Astrocyte (in vitro differentiated cells and primary cell): ENCODE measurements around the gene ABCC4. TPM values are rescaled to one million over a fixed set of nuclear protein-coding genes. Genes with fewer than 3 reads are reported as not detected.

Experiments
- DNase-seq: peaks from one replicate; pipeline ENCODE4 v3.0.0-alpha.2; 2010; ENCODE audit warnings: low read depth
- FAIRE-seq: peaks from 2 replicates; lab custom pipeline; 2011; peaks lifted over from hg19 to GRCh38; lab: Jason Lieb, UNC
- H2AFZ ChIP-seq: 2 replicates; pipeline ENCODE4 v1.6.0; 2012; ENCODE audit warnings: low read depth, low read length, inconsistent platforms
- H3K27ac ChIP-seq: 2 replicates; pipeline ENCODE4 v1.5.1; 2011; ENCODE audit warnings: low read depth, low read length, inconsistent platforms
- H3K27me3 ChIP-seq: 2 replicates; pipeline ENCODE4 v1.6.0; 2011; ENCODE audit warnings: low read length, inconsistent platforms; ENCODE audit not compliant: insufficient read depth
- H3K36me3 ChIP-seq: 2 replicates; pipeline ENCODE4 v1.5.1; 2011; ENCODE audit warnings: low read length, inconsistent platforms; ENCODE audit not compliant: insufficient read depth
- H3K4me1 ChIP-seq: 2 replicates; pipeline ENCODE4 v1.5.1; 2011; ENCODE audit warnings: low read length, inconsistent platforms; ENCODE audit not compliant: insufficient read depth
- H3K4me2 ChIP-seq: 2 replicates; pipeline ENCODE4 v1.6.0; 2012; ENCODE audit warnings: low read length, inconsistent platforms
- H3K4me3 ChIP-seq: 2 replicates; pipeline ENCODE4 v1.5.1; 2011; ENCODE audit warnings: low read depth, mild to moderate bottlenecking, low read length, inconsistent platforms; ENCODE audit not compliant: insufficient read depth
- H3K79me2 ChIP-seq: 2 replicates; pipeline ENCODE4 v1.6.0; 2012; ENCODE audit warnings: mild to moderate bottlenecking, low read length, inconsistent platforms; ENCODE audit not compliant: insufficient read depth
- H3K9ac ChIP-seq: 2 replicates; pipeline ENCODE4 v1.6.0; 2012; ENCODE audit warnings: mild to moderate bottlenecking, low read length, inconsistent platforms
- H3K9me3 ChIP-seq: 2 replicates; pipeline ENCODE4 v1.5.1; 2012; ENCODE audit warnings: low read depth, mild to moderate bottlenecking, low read length, inconsistent platforms; ENCODE audit not compliant: insufficient read depth
- H4K20me1 ChIP-seq: 2 replicates; pipeline ENCODE4 v1.6.0; 2012; ENCODE audit warnings: low read length, inconsistent platforms; ENCODE audit not compliant: insufficient read depth
- H3K27ac Mint-ChIP-seq: one replicate; pipeline ENCODE4 v1.8.0; 2021; ENCODE audit warnings: mild to moderate bottlenecking, mixed read lengths; ENCODE audit not compliant: unreplicated experiment
- H3K27me3 Mint-ChIP-seq: one replicate; pipeline ENCODE4 v1.8.0; 2021; ENCODE audit warnings: low read depth, mixed read lengths; ENCODE audit not compliant: unreplicated experiment
- H3K36me3 Mint-ChIP-seq: one replicate; pipeline ENCODE4 v1.8.0; 2021; ENCODE audit warnings: low read depth, mixed read lengths; ENCODE audit not compliant: unreplicated experiment
- H3K4me1 Mint-ChIP-seq: one replicate; pipeline ENCODE4 v1.8.0; 2021; ENCODE audit warnings: low read depth, mixed read lengths; ENCODE audit not compliant: unreplicated experiment
- H3K4me3 Mint-ChIP-seq: one replicate; pipeline ENCODE4 v1.8.0; 2021; ENCODE audit warnings: mild to moderate bottlenecking, moderate library complexity, mixed read lengths; ENCODE audit not compliant: unreplicated experiment
- H3K9me3 Mint-ChIP-seq: one replicate; pipeline ENCODE4 v1.8.0; 2021; ENCODE audit warnings: mild to moderate bottlenecking, mixed read lengths; ENCODE audit not compliant: unreplicated experiment
- EZH2 ChIP-seq: IDR thresholded peaks from 2 replicates; pipeline ENCODE4 v1.6.1; 2012; ENCODE audit warnings: mild to moderate bottlenecking, low read length, inconsistent platforms; ENCODE audit not compliant: insufficient read depth
- total RNA-seq: library from RNA; stranded (reverse); gene quantifications from 2 replicates; pipeline ENCODE4 v1.2.1, GENCODE V29; 2021
- TF ChIP-seq, protein P1 (sequence below): IDR thresholded peaks from 2 replicates; pipeline ENCODE4 v1.5.1; 2011; ENCODE audit warnings: low read depth, mild to moderate bottlenecking, inconsistent platforms, low read length, moderate library complexity; ENCODE audit not compliant: insufficient read depth

The ABCC4 gene
- total RNA-seq, 1 donor from 2014 or later = 15.6 TPM

DNA sequence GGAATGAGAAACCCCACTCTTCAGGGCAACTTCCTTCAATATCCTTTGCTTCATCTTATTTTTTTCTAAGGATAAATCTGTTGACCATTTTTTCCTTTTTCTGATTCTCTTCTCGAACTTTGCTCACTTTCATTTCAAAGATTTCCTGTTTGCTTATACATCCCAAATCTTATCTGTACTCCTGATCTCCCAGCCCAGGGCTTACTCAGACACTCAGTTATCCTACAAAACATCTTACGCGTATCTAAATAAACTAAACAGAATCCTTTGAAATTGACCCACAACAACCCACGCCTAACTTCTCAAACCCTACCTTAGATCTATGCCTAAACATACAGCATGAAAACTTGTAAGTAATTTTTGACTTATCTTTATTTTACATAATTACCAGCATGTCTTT, 179.2 kb downstream of the ABCC4 start:
- Mint-ChIP-seq H3K4me3 (no peak overlapping the region), H3K36me3 (no peaks in the 10 kb centered on the region), H3K9me3 (no peaks in the 10 kb centered on the region), H3K4me1 (no peaks in the 10 kb centered on the region), H3K27me3 (no peaks in the 10 kb centered on the region), H3K27ac (no peak overlapping the region)
- no peak overlapping the region for H3K4me3 ChIP-seq
- no peaks in the 10 kb centered on the region for H3K79me2 ChIP-seq
- no peaks in the 10 kb centered on the region for H3K27me3 ChIP-seq
- no peaks in the 10 kb centered on the region for H4K20me1 ChIP-seq
- H3K27ac ChIP-seq = no peak overlapping the region
- FAIRE-seq = peak; percentile 43
- no peak overlapping the region for H3K9ac ChIP-seq
- H3K4me1 ChIP-seq = no peaks in the 10 kb centered on the region
- H3K36me3 ChIP-seq = no peaks in the 10 kb centered on the region
- no peaks in the 10 kb centered on the region for H3K9me3 ChIP-seq
- H2AFZ ChIP-seq = no peak overlapping the region
- DNase-seq = no peak
- H3K4me2 ChIP-seq = no peak overlapping the region
- no peak for TF ChIP-seq EZH2

DNA sequence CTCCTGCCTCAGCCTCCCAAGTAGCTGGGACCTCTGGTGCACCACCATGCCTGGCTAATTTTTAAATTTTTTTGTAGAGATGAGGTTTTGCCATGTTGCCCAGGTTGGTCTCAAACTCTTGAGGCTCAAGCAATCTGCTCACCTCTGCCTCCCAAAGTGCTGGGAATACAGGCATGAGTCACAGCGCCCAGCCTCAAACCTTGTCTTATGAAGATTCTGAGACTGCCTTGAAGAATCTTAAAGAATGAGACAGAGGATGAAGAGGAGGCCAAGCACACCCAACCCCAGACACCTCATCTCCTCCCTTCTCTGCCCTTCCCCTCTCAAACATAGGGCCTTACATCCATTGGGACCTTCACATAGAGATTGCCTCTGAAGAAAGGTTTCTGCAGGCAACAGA, 179.7 kb downstream of the ABCC4 start:
- H3K27ac Mint-ChIP-seq = no peak overlapping the region
- Histone ChIP-seq H3K9ac (no peak overlapping the region), H3K79me2 (no peaks in the 10 kb centered on the region), H4K20me1 (no peaks in the 10 kb centered on the region), H3K27ac (no peak overlapping the region), H3K9me3 (no peaks in the 10 kb centered on the region), H3K4me2 (no peak overlapping the region), H3K4me1 (no peaks in the 10 kb centered on the region), H2AFZ (no peak overlapping the region), H3K36me3 (no peaks in the 10 kb centered on the region), H3K4me3 (no peak overlapping the region), H3K27me3 (no peaks in the 10 kb centered on the region)
- no peak overlapping the region for H3K4me3 Mint-ChIP-seq
- FAIRE-seq = no peak
- no peak for DNase-seq
- no peaks in the 10 kb centered on the region for H3K27me3 Mint-ChIP-seq
- no peaks in the 10 kb centered on the region for H3K36me3 Mint-ChIP-seq
- no peaks in the 10 kb centered on the region for H3K4me1 Mint-ChIP-seq
- no peak for TF ChIP-seq EZH2
- TF ChIP-seq, protein P1, sequence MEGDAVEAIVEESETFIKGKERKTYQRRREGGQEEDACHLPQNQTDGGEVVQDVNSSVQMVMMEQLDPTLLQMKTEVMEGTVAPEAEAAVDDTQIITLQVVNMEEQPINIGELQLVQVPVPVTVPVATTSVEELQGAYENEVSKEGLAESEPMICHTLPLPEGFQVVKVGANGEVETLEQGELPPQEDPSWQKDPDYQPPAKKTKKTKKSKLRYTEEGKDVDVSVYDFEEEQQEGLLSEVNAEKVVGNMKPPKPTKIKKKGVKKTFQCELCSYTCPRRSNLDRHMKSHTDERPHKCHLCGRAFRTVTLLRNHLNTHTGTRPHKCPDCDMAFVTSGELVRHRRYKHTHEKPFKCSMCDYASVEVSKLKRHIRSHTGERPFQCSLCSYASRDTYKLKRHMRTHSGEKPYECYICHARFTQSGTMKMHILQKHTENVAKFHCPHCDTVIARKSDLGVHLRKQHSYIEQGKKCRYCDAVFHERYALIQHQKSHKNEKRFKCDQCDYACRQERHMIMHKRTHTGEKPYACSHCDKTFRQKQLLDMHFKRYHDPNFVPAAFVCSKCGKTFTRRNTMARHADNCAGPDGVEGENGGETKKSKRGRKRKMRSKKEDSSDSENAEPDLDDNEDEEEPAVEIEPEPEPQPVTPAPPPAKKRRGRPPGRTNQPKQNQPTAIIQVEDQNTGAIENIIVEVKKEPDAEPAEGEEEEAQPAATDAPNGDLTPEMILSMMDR = no peak
- H3K9me3 Mint-ChIP-seq = no peaks in the 10 kb centered on the region

DNA sequence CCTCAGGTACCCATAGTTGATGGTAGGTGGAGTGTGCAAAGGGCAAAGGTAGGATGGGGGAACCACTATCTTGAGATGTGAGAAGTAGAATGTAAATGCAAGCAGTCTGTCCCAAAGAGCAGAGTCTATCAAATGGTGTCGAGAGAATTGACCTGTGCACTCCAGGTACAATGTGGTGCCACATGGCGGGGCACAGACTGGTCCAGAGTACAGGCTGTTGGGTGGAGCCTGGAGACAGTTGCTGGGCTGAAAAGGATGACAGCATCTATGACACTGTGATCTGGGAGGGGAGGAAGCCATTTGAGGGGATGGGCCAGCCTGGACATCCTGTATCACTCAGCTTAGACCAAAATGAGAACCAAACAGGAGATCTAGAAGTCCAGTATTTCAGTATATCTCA, 180.6 kb downstream of the ABCC4 start:
- Histone ChIP-seq H3K9me3 (no peaks in the 10 kb centered on the region), H3K4me2 (no peak overlapping the region), H3K36me3 (no peaks in the 10 kb centered on the region), H3K4me1 (no peaks in the 10 kb centered on the region), H3K9ac (no peak overlapping the region), H3K79me2 (no peaks in the 10 kb centered on the region), H2AFZ (no peak overlapping the region), H3K27ac (no peak overlapping the region), H3K27me3 (no peaks in the 10 kb centered on the region), H4K20me1 (no peaks in the 10 kb centered on the region), H3K4me3 (no peak overlapping the region)
- H3K36me3 Mint-ChIP-seq = no peaks in the 10 kb centered on the region
- TF ChIP-seq EZH2 = no peak
- TF ChIP-seq, protein P1 = no peak
- no peaks in the 10 kb centered on the region for H3K9me3 Mint-ChIP-seq
- DNase-seq (no peak), FAIRE-seq (no peak)
- no peak overlapping the region for H3K27ac Mint-ChIP-seq
- no peaks in the 10 kb centered on the region for H3K27me3 Mint-ChIP-seq
- H3K4me1 Mint-ChIP-seq = no peaks in the 10 kb centered on the region
- H3K4me3 Mint-ChIP-seq = no peak overlapping the region
